ENCODE measurements around the gene DBF4B. TPM values are rescaled to one million over a fixed set of nuclear protein-coding genes. Genes with fewer than 3 reads are reported as not detected.

The DBF4B gene
- total RNA-seq, 1 donor from 2014 or later: 16.4 TPM

- no peak overlapping the region for H3K4me3 Mint-ChIP-seq (ENCODE audit: unreplicated experiment)
- no peak for DNase-seq (ENCODE audit: low spot score)
- H3K27ac Mint-ChIP-seq (ENCODE audit: unreplicated experiment): no peak overlapping the region
- no peaks in the 10 kb centered on the region for H3K9me3 Mint-ChIP-seq (ENCODE audit: unreplicated experiment)
- no peaks in the 10 kb centered on the region for H3K4me1 Mint-ChIP-seq (ENCODE audit: unreplicated experiment)
- no peaks in the 10 kb centered on the region for H3K36me3 Mint-ChIP-seq (ENCODE audit: low read depth, unreplicated experiment)
- TF ChIP-seq, protein P1, sequence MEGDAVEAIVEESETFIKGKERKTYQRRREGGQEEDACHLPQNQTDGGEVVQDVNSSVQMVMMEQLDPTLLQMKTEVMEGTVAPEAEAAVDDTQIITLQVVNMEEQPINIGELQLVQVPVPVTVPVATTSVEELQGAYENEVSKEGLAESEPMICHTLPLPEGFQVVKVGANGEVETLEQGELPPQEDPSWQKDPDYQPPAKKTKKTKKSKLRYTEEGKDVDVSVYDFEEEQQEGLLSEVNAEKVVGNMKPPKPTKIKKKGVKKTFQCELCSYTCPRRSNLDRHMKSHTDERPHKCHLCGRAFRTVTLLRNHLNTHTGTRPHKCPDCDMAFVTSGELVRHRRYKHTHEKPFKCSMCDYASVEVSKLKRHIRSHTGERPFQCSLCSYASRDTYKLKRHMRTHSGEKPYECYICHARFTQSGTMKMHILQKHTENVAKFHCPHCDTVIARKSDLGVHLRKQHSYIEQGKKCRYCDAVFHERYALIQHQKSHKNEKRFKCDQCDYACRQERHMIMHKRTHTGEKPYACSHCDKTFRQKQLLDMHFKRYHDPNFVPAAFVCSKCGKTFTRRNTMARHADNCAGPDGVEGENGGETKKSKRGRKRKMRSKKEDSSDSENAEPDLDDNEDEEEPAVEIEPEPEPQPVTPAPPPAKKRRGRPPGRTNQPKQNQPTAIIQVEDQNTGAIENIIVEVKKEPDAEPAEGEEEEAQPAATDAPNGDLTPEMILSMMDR (IDR thresholded peaks at IDR 0.05; ENCODE audit: unreplicated experiment): no peak
- peaks cover 10% of the 10 kb centered on the region for H3K27me3 Mint-ChIP-seq (ENCODE audit: unreplicated experiment)
Measured at GRCh38 chr17:44768505-44769142, 60.2 kb downstream of the DBF4B start.

- TF ChIP-seq, protein P1 (IDR thresholded peaks at IDR 0.05; ENCODE audit: unreplicated experiment): no peak
- Mint-ChIP-seq H3K4me3 (ENCODE audit: unreplicated experiment) (no peak overlapping the region), H3K4me1 (ENCODE audit: unreplicated experiment) (no peaks in the 10 kb centered on the region), H3K36me3 (ENCODE audit: low read depth, unreplicated experiment) (no peaks in the 10 kb centered on the region), H3K9me3 (ENCODE audit: unreplicated experiment) (no peaks in the 10 kb centered on the region), H3K27me3 (ENCODE audit: unreplicated experiment) (peaks cover 10% of the 10 kb centered on the region), H3K27ac (ENCODE audit: unreplicated experiment) (no peak overlapping the region)
- DNase-seq (ENCODE audit: low spot score): no peak
Measured at GRCh38 chr17:44769230-44769629, 60.8 kb downstream of the DBF4B start.

DNA sequence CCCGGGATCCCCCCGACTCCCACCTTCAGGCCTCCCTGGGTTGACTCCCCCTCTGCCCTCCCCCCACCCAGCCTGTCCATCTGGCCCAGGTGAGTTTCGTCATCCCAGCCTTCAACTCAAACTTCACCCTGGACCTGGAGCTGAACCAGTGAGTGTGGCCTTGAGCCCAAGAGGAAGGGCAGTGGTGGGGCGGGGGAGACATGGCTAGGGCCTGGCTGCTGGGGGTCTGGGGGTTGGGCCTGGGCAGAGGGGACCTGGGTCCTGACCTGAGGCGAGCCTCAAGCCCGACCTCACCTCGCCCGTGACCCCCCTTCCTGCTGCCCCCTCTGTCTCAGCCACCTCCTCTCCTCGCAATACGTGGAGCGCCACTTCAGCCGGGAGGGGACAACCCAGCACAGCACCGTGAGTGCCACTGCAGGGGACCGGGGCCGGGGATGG lies 61.2 kb downstream of the DBF4B start:
- H3K27me3 Mint-ChIP-seq (ENCODE audit: unreplicated experiment): peaks cover 10% of the 10 kb centered on the region
- TF ChIP-seq, protein P1 (IDR thresholded peaks at IDR 0.05; ENCODE audit: unreplicated experiment): no peak
- H3K4me1 Mint-ChIP-seq (ENCODE audit: unreplicated experiment): no peaks in the 10 kb centered on the region
- no peaks in the 10 kb centered on the region for H3K9me3 Mint-ChIP-seq (ENCODE audit: unreplicated experiment)
- no peak overlapping the region for H3K4me3 Mint-ChIP-seq (ENCODE audit: unreplicated experiment)
- H3K27ac Mint-ChIP-seq (ENCODE audit: unreplicated experiment): no peak overlapping the region
- H3K36me3 Mint-ChIP-seq (ENCODE audit: low read depth, unreplicated experiment): no peaks in the 10 kb centered on the region
- DNase-seq (ENCODE audit: low spot score): no peak

DNA sequence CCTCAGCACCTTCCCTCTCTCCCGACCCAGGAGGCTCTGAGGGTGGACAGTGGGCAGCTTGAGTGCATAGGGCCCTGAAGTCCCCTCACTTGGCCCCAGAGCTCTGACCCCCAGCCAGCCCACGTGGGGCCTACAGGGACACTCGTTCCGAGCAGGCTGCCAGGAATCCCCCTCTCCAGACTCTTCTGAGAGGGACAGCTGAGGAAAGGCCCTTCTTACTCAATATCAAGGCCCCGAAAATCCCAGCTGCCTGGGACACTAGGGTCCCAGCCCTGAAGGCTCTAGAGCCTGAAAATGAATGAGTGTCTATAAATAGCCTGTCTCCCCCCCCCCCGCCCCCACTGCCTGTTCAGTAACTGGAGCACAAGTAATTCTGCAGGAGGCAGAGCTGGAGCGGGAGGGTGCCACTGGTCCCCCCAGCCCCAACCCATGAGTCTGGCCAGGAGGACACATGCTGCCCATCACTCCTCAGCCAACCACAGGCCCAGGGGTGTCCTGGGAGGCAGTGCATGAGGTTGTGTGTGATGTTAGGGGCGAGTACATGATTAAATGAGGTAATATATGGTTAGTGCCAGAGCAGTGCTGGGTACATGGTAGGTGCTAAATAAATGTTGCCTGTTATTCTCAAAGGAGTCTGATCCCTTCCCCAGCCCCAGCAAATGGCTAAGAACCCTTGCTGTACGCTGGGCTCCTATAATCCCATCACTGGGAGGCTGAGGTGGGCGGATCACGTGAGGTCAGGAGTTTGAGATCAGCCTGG lies 61.9 kb downstream of the DBF4B start:
- DNase-seq (ENCODE audit: low spot score): no peak
- Mint-ChIP-seq H3K36me3 (ENCODE audit: low read depth, unreplicated experiment) (no peaks in the 10 kb centered on the region), H3K4me3 (ENCODE audit: unreplicated experiment) (no peak overlapping the region), H3K9me3 (ENCODE audit: unreplicated experiment) (no peaks in the 10 kb centered on the region), H3K27ac (ENCODE audit: unreplicated experiment) (no peak overlapping the region), H3K27me3 (ENCODE audit: unreplicated experiment) (peaks cover 10% of the 10 kb centered on the region), H3K4me1 (ENCODE audit: unreplicated experiment) (no peaks in the 10 kb centered on the region)
- TF ChIP-seq, protein P1 (IDR thresholded peaks at IDR 0.05; ENCODE audit: unreplicated experiment): no peak

Data from endothelial cell (in vitro differentiated cells).